Measurements from ENCODE around the gene TOMM70.

- no peak for TF ChIP-seq CTCF (IDR thresholded peaks at IDR 0.05)
- TF ChIP-seq POLR2AphosphoS5 (IDR thresholded peaks at IDR 0.05; ENCODE audit: insufficient read depth in 1 of 2, low read depth in 1 of 2): no peak
- no peak for TF ChIP-seq POLR2A (IDR thresholded peaks at IDR 0.05)
These were observed 66.9 kb downstream of the TOMM70 start for GRCh38 chr3:100333970-100334487.
